ENCODE data around the gene RIF1. TPM values are rescaled to one million over a fixed set of nuclear protein-coding genes. Genes with fewer than 3 reads are reported as not detected.

RIF1 gene
- total RNA-seq, 2 donors from 2014 or later, result 27.8 to 34.2 TPM

DNA sequence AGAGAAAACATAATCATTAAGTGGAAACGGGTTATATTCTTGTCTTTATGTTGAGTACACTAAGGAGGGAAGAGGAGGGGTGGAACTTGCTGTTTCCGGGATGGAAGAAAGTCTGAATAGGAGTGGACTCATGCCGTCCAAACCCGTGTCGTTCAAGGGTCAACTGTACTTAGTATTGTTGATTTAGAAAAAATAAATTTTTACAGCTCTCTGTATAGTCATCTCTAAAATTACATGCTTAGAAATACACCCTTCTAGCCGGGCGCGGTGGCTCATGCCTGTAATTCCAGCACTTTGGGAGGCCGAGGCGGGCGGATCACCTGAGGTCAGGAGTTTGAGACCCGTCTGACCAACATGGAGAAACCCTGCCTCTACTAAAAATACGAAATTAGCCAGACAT, 29.4 kb downstream of the RIF1 start:
- TF ChIP-seq, protein P1, sequence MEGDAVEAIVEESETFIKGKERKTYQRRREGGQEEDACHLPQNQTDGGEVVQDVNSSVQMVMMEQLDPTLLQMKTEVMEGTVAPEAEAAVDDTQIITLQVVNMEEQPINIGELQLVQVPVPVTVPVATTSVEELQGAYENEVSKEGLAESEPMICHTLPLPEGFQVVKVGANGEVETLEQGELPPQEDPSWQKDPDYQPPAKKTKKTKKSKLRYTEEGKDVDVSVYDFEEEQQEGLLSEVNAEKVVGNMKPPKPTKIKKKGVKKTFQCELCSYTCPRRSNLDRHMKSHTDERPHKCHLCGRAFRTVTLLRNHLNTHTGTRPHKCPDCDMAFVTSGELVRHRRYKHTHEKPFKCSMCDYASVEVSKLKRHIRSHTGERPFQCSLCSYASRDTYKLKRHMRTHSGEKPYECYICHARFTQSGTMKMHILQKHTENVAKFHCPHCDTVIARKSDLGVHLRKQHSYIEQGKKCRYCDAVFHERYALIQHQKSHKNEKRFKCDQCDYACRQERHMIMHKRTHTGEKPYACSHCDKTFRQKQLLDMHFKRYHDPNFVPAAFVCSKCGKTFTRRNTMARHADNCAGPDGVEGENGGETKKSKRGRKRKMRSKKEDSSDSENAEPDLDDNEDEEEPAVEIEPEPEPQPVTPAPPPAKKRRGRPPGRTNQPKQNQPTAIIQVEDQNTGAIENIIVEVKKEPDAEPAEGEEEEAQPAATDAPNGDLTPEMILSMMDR (IDR thresholded peaks at IDR 0.05), result no peak
- intact Hi-C loops (cut with DNase I), result loop anchor here (10.0 kb wide), 1 partner anchor 174 kb away; the partner anchor contains the start of gene RBM43
- H3K4me3 ChIP-seq, result no peak overlapping the region
- no peaks in the 10 kb centered on the region for H3K9me3 ChIP-seq
- peak; percentile 60 for DNase-seq
- H3K9ac ChIP-seq (ENCODE audit: low read depth in 2 of 2, low read length in 2 of 2), result peak overlapping the region in 1 of 2 donors; percentile 9
- H3K27me3 ChIP-seq, result no peaks in the 10 kb centered on the region
- H3K27ac ChIP-seq, result peak overlapping the region; percentile 45
- peaks cover 10% of the 10 kb centered on the region for H3K36me3 ChIP-seq
- H3K4me1 ChIP-seq, result peaks cover 3% of the 10 kb centered on the region

DNA sequence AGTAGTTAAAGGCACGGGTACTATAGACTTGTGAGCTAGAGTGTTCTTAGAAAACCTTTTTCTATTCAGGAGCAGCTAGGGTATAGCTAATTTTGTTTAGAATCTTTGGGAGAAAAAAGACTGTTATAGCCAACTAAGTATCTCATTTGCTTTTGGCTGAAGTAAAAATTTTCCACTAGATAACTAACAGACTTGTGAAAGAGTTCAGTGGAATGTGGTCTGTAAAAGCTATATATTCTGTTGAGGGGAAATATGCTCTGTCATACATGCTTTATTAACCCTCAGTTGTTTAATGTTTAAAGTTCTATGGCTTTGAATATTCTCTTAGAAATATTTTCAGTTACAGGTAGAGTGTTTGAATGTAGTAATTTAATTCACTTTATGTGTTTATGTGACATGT, 49.7 kb downstream of the RIF1 start:
- no peaks in the 10 kb centered on the region for H3K27me3 ChIP-seq
- TF ChIP-seq, protein P1 (IDR thresholded peaks at IDR 0.05), result no peak
- no peaks in the 10 kb centered on the region for H3K4me1 ChIP-seq
- DNase-seq, result no peak
- no peak overlapping the region for H3K9ac ChIP-seq (ENCODE audit: low read depth in 2 of 2, low read length in 2 of 2)
- intact Hi-C loops (cut with DNase I), result no loop called here
- no peaks in the 10 kb centered on the region for H3K36me3 ChIP-seq
- no peak overlapping the region for H3K4me3 ChIP-seq
- H3K9me3 ChIP-seq, result no peaks in the 10 kb centered on the region
- no peak overlapping the region for H3K27ac ChIP-seq

DNA sequence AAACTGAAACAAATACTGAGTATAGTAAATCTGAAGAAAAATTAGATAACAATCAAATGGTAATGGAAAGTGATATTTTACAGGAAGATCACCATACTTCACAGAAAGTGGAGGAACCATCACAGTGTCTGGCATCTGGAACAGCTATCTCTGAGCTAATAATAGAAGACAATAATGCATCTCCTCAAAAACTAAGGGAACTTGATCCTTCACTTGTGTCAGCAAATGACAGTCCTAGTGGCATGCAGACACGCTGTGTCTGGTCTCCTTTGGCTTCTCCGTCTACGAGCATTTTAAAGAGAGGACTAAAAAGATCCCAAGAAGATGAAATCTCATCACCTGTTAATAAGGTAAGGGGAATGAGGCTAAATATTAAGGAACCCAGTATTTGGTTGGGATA, 56.1 kb downstream of the RIF1 start:
- Histone ChIP-seq H3K9ac (ENCODE audit: low read depth in 2 of 2, low read length in 2 of 2) (no peak overlapping the region), H3K4me3 (no peak overlapping the region), H3K36me3 (no peaks in the 10 kb centered on the region), H3K27me3 (no peaks in the 10 kb centered on the region), H3K9me3 (no peaks in the 10 kb centered on the region), H3K27ac (no peak overlapping the region), H3K4me1 (no peaks in the 10 kb centered on the region)
- DNase-seq, result no peak
- intact Hi-C loops (cut with DNase I), result no loop called here
- TF ChIP-seq, protein P1 (IDR thresholded peaks at IDR 0.05), result no peak

DNA sequence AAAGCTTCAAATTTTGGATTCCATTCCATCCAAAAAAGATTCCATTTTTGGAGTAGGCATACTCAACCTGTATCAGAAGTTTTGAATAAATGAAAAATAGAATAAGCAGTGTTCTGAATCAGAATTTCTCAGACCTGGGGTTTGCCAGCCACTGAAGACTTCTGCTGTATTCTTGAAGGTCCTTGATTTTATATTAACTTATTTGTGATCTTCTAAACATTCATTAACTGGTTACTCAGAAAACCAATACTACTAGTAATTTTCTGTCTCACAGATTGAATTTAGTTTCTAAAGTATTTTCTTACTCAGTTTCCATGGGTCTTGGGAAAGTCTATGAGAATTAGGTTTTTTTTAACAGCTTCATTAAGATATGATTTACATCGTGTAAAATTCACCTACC, 60.9 kb downstream of the RIF1 start:
- intact Hi-C loops (cut with DNase I), result no loop called here
- no peak for DNase-seq
- TF ChIP-seq, protein P1 (IDR thresholded peaks at IDR 0.05), result no peak
- Histone ChIP-seq H3K9me3 (no peaks in the 10 kb centered on the region), H3K27me3 (no peaks in the 10 kb centered on the region), H3K36me3 (no peaks in the 10 kb centered on the region), H3K4me3 (no peak overlapping the region), H3K4me1 (no peaks in the 10 kb centered on the region), H3K27ac (no peak overlapping the region), H3K9ac (ENCODE audit: low read depth in 2 of 2, low read length in 2 of 2) (no peak overlapping the region)

DNA sequence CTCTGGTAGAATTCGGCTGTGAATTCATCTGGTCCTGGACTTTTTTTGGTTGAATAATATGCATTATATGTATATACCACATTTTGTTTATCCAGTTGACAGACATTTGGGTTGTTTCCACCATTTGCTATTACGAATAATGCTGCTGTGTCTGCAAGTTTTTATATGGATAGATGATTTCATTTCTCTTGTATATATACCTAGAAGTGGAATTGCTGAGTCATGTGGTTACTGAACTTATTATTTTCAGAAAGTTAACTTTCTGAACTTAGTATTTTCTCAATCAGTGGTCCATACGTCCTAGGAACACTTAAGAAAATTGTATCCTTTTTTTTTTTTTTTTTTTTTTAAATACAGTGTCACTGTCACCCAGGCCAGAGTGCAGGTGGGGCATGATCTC, 63.3 kb downstream of the RIF1 start:
- H3K4me3 ChIP-seq, result no peak overlapping the region
- no peak overlapping the region for H3K9ac ChIP-seq (ENCODE audit: low read depth in 2 of 2, low read length in 2 of 2)
- no peaks in the 10 kb centered on the region for H3K4me1 ChIP-seq
- H3K36me3 ChIP-seq, result no peaks in the 10 kb centered on the region
- no peaks in the 10 kb centered on the region for H3K9me3 ChIP-seq
- H3K27ac ChIP-seq, result no peak overlapping the region
- no peak for DNase-seq
- intact Hi-C loops (cut with DNase I), result no loop called here
- TF ChIP-seq, protein P1 (IDR thresholded peaks at IDR 0.05), result no peak
- no peaks in the 10 kb centered on the region for H3K27me3 ChIP-seq

DNA sequence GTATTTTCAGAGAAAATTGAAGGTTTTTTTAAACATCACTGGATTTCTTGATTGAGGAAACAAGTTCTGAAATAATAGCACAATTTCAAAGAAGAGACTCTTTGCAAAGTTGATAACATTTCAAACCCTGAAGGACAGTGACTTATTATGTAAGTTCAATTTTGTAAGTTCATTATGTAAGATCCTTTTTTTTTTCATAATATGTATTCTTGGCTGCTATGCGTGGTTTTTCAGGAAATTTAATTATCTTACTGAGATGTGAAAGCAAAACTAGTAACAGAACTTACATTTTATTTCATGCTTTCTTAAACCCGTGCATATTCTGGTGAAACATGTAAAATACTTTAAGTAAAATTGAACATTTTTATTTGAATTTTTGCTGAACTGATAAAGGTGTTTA, 65.4 kb downstream of the RIF1 start:
- no peak for DNase-seq
- Histone ChIP-seq H3K27ac (no peak overlapping the region), H3K36me3 (no peaks in the 10 kb centered on the region), H3K9me3 (no peaks in the 10 kb centered on the region), H3K4me3 (no peak overlapping the region), H3K27me3 (no peaks in the 10 kb centered on the region), H3K4me1 (no peaks in the 10 kb centered on the region), H3K9ac (ENCODE audit: low read depth in 2 of 2, low read length in 2 of 2) (no peak overlapping the region)
- intact Hi-C loops (cut with DNase I), result no loop called here
- TF ChIP-seq, protein P1 (IDR thresholded peaks at IDR 0.05), result no peak

Data from colonic mucosa (tissue), 4 donors.